GM19324 (cell line): ENCODE data around the gene RBM26.

ENCODE experiments used
- ATAC-seq: cut with Tn5 transposase; IDR thresholded peaks from one replicate; pipeline ENCODE4 v1.9.1; 2021; ENCODE audit warnings: mild to moderate bottlenecking, moderate library complexity; ENCODE audit not compliant: unreplicated experiment, low FRiP score

The RBM26 gene, protein sequence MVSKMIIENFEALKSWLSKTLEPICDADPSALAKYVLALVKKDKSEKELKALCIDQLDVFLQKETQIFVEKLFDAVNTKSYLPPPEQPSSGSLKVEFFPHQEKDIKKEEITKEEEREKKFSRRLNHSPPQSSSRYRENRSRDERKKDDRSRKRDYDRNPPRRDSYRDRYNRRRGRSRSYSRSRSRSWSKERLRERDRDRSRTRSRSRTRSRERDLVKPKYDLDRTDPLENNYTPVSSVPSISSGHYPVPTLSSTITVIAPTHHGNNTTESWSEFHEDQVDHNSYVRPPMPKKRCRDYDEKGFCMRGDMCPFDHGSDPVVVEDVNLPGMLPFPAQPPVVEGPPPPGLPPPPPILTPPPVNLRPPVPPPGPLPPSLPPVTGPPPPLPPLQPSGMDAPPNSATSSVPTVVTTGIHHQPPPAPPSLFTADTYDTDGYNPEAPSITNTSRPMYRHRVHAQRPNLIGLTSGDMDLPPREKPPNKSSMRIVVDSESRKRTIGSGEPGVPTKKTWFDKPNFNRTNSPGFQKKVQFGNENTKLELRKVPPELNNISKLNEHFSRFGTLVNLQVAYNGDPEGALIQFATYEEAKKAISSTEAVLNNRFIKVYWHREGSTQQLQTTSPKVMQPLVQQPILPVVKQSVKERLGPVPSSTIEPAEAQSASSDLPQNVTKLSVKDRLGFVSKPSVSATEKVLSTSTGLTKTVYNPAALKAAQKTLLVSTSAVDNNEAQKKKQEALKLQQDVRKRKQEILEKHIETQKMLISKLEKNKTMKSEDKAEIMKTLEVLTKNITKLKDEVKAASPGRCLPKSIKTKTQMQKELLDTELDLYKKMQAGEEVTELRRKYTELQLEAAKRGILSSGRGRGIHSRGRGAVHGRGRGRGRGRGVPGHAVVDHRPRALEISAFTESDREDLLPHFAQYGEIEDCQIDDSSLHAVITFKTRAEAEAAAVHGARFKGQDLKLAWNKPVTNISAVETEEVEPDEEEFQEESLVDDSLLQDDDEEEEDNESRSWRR

DNA sequence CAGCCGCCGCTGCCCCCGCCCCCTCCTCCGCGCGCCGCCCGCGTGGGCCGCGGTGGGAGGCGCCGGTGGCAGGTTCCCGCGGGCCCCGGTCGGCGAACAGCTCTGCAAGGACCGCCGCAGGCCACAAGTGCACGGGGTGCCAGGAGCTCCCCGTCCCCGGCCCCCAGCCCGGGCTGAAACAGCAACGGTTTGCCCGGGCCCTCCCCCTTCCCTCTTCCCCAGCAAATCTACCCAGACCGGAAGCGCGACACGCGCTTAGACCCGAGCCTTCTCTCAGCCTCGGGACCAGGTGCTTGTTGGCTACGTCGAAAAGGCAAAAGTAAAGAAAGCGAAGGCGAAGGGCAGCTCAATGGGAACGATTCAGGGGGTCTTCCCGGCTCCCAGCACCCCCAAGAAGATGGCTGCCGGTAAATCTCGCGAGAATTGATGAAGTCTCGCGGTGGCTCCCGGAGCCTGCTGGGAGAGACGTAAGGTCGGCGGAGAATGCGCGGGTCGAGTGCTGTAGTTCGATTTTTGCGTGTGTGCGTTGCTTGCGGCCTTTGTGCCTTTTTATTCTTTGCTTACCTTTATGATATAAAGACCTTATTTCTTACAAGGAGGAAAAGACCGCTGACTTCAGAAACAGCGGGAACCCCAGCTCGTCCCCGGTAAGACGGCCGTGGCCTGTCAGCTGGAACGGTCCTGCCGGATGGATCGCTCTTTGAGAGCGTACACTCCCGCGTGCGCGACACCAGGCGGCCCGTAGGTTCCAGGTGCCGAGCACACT lies at the start of gene RBM26:
Gene RBM26, minus strand, starts transcription at position 425 of the 766 bp plus-strand sequence. CDS start 481 bp downstream, outside the sequence.
- ATAC-seq, result peak; percentile 84

DNA sequence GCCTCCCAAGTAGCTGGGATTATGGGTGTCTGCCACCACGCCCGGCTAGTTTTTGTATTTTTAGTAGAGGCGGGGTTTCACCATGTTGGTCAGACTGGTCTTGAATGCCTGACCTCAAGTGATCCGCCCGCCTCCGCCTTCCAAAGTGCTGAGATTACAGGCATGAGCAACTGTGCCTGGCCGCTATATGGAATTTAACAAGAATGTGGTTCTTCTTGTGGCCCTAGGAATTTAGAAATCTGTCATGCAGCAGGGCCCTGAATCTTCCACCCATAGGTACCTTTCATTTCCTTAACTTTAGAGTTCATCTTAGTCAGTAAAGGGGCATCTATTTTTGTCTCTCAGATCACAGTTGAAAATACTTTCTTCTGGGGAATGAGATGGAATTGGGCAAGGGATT lies 49.3 kb upstream of the RBM26 start:
- ATAC-seq, result no peak

DNA sequence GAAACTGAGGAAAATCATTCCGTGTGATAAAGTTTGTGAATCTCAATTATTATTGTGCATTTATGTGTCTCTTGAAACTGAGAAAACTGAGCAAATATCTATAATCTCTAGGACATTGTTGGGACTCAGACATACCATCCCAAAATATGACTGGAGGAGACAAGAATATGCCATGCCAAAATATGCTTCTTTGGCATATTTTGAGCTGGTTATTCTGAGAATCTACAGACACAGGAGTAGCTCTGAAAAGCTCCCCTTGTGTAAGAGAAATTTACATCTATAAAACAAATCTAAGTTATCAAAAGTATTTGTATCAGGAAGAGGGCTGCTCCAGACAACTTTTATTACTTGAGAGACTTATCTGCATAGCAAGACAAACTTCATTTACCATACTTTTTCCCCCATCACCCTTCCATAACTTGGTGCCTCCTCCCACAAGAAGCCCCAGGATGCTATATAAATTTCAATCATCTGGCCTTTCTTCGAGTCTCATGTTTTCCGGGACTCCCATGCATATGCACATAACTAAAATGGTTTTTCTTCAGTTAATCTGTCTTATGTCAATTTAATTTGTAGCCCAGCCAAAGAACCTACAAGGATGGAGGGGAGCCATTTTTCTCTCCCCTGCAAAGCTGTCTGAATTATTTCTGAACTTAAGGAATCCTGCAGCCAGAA lies 46.3 kb upstream of the RBM26 start:
- ATAC-seq, result no peak

DNA sequence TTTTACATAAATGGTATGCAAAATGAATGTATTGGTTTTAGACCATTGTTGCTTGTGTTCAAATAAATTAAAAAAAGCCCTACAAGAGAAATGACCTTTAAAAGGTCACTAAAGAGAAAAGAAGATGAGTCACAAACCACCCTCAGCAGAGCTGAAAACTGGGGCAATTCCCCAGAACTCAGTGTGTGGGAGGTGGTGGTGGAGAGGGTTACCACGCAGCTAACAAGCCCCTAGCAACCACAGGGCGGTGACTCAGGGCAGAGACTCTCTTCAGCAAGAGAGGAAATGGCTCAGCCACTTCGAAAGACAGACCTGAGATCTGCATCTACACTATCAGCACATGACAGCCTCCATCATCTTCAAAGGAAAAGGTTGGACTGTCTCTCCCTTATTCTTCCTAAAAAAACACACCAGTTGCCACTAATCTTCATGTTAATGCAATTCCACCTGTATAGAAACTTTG lies 45.5 kb upstream of the RBM26 start:
- peak; percentile 92 for ATAC-seq

DNA sequence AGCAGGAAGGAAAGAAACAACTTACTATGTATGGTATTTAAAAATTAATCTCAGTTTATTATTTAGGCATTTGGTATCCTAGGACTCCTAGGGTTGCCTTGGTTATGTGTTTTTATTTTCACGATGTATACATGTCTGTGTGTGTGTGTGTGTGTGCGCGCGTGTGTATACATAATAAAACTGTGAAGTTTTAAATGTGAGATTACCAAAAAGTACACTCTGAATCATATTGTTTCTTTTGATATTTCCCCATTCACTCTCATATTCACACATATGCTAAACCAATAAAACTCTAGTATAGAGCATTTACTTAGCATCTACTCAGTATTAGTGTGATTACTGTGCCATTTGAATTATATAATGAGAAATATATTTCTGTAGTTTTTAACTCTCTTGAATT lies 44.1 kb upstream of the RBM26 start:
- no peak for ATAC-seq

DNA sequence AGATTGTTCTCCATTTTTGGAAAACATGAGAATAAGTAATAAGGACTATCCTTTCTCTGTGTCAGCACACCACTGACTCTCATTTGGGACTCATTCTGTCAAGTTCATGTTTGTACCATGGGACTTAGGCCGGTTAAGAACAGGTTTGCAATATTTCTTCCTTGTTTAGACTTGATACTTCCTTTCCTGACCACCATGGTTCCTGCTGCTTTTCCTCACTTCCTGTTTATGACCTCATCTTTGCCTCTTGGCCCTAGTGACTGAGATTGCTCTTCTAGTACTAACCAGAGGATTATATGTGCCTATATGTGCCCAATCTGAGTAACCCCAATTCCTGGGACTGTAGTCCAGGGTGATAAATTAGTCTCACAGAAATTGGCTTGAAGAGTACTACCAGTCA lies 42.4 kb upstream of the RBM26 start:
- no peak for ATAC-seq

DNA sequence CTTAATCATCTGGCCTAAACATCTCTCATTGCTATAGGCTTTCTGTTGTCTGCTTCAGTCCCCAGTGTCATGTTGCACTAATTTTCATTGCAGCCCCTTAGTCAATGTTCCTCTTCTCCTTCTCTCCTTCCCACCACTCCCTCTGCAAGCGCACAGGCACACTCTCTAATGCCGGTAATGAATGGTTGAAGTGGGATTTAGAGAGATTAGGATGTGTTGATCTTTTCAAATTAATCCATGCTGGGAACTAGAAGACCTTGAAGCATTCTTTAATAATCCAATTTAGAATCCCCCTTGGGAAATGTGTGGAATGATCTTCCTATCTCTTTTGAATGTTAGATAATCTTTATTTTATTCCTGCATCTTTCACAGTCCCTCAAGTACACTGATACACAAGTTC lies 41.7 kb upstream of the RBM26 start:
- ATAC-seq, result no peak

DNA sequence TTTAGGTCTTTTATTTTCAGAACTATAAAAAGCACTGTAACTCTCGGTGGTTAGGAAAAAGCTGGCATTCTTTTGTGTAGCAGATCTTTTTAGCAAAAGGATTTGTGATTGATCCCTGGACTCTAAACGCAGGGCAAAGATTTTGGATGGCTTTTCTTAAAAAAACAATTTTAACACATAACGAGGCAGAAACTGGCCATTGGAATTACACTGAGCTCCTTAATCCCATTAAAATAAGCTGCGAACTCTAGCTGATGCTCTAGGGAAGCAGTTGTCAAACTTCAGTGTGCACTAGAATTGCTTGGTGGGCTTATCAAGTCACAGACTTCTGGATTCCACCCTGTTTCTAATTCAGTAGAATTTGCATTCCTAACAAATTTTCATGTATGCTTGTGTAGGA lies 41.1 kb upstream of the RBM26 start:
- ATAC-seq, result no peak

DNA sequence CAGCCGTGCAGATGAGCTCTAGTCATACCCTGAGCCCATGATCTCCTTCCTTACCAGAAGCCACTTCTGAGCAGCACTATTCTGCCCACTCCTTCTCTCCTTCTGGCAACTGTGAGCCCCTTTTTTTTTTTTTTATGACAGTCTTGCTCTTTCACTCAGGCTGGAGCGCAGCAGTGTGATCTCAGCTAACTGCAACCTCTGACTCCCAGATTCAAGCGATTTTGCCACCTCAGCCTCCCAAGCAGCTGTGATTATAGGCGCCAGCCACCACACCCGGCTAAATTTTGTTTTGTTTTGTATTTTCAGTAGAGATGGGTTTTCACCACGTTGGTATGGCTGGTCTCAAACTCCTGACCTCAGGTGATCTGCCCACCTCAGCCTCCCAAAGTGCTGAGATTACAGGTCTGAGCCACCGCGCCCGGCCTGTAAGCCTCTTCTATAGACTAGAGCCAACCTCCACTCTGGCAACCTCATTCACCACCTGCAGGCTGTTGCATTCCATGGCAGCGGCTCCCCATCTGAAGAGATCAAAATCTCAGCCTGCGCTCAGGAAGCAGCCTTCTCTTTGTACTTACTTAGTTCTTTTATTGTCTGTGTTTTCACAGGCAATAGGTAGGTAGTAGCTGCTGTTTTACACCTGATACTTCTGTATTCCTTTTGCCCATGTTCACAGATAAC lies 40.1 kb upstream of the RBM26 start:
- ATAC-seq, result no peak

DNA sequence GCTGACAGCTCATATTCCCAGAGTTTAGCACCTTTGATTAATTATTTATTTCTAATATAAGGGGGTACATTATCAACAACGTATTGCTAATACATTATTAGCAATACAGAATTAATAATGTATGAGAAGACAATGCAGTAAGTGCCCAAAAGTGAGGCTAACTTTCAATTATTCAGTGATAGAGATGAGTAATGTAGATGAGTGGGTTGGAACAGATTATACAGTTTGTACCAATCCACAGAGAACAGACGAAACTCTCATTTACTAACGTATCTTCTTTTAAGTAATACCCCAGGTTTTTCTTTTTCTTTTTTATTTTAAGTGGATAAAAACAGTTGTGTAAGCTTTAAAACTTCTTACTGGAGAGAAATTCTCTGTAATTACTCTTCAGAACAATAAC lies 36.7 kb upstream of the RBM26 start:
- ATAC-seq, result no peak

DNA sequence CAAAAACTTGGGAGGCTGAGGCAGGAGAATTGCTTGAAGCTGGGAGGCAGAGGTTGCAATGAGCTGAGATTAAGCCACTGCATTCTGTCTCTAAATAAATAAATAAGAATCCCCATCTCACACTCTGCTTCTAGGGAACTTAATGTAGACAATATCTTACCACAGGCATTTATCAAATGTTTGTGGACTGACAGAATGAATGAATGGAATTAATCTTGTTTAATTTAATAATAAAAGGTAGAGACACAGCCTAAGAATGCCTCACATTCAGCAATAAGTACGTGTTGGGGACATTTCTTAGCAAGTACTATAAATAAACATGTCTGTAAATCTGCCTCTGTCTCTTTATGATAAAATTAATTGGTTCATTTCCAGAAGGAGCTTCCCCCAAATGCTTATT lies 36.2 kb upstream of the RBM26 start:
- no peak for ATAC-seq

DNA sequence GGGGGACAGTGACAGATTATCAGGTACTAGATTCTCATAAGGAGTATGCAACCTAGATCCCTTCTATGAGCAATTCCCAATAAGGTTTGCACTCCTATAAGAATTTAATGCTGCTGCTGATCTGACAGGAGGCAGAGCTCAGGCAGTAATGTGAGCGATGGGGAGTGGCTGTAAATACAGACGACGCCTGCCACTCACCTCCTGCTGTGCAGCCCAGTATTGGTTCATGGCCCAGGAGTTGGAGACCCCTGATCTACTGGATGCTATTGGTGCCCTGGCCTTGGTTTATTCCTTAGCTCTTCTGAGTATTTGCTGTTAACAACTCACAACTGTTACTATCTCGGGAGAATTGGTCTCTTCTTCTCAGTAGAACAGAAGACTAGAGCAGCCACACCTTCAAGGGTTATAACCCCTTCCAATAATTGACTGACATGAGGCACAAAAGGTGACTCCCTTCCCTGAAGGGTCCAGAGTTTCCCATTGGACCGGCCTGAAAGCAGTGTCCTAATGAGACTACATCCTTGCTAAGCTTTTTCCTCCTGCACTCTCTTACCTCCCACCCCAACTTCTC lies 35.0 kb upstream of the RBM26 start:
- ATAC-seq, result no peak

DNA sequence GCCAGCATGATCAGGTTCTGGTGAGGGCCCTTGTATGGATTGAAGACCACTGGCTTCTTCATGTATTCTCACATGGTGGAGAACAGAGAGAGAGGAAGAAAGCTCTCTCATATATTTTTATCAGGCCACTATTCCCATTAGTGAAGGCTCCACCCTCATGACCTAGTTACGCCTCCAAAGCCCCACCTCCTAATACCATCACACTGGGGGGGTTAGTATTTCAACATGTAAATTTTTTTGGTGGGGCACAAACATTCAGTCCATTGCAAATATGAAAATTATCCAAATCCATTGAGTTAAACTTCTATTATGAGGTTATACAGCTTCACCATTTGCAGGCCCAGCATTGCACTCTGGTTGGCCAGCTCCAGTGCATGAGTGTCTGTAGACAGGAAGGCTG lies 33.2 kb upstream of the RBM26 start:
- no peak for ATAC-seq

DNA sequence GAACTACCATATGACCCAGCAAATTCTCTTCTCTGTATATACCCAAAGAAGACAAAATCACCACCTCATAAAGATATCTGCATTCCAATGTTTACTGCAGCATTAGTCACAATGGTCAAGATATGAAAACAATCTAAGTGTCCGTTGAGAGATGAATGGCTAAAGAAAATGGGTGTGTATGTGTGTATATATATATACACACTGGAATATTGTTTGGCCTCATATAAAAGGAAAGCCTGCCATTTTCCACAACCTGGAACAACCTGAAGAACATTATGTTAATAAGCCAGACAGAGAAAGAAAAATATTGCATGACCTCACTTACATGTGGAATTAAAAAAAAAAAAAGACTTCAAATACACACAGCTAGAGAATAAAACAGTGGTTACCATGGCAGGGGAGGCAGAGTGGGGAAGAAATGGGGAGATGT lies 29.5 kb upstream of the RBM26 start:
- no peak for ATAC-seq

DNA sequence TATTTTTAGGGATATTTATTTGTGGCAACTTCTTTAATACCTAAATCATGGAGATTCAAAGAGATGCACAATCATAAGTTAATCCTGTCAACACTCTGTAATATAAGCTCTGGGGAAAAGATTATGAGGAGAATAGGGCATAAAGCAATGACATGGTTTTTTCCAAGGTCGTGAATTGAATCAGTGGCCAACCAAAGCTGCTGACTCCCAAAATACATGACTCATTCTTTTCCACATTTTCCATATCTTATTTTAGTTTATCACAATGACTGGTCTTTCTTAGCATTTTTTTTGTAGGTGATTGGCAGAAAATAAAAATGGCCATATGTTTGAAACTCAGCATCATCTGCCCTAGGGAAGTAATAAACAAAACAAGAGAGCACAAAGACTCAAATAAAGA lies 28.5 kb upstream of the RBM26 start:
- no peak for ATAC-seq

DNA sequence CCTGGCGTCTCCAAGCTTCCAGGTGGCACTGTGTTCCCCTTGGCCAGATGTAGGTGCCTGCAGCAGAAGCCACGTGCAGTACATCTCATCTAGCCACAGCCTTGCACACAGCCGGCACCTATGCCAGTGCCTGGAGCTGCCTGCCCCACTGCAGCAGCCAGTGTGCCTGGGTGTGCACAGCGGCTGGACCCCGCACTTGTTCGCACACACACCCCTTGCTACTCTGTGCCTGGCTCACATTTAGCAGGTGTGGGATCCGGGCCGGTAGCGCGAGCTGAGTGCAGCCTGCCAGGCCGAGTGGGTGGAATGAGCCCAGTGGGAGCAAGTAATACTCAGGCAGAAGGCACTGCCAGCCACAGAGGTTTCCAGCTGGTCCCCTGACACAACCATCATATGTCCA lies 26.9 kb upstream of the RBM26 start:
- ATAC-seq, result no peak

DNA sequence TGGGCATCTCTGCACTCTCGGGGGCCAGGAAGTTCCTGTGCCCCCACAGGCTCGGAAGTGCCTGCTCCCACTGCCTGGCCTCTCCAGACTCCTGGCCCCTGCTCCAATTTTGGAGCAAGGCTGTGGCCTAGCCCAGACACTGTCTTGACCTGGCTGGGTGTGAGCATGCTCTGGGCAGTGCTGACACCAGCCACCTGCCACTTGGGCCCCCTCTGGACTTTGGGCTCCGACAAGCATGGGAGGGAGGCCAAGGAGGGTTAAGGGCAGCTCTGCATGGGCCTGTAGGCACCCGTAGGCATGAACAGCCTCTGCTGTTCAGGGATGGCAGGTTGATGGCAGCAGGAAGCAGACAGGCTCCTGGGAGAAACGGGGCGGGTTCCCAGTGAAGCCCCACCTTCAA lies 26.0 kb upstream of the RBM26 start:
- no peak for ATAC-seq

DNA sequence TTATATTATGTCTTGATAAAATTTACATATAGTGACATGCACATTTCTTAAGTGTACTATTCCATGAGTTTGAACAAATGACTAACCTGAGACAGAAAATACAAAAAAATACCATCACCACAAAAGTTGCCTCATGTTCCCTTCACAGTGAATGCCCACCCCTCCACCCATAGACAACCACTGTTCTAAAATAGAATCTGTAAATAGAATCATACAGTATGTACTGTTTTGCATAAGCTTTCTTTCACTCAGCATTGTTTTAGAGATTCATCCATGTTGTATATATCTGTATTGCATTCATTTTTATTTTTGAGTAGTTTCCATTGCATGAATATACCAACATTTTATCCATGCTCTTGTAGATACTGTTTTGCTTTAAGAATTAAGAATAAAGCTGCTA lies 23.3 kb upstream of the RBM26 start:
- ATAC-seq, result no peak

DNA sequence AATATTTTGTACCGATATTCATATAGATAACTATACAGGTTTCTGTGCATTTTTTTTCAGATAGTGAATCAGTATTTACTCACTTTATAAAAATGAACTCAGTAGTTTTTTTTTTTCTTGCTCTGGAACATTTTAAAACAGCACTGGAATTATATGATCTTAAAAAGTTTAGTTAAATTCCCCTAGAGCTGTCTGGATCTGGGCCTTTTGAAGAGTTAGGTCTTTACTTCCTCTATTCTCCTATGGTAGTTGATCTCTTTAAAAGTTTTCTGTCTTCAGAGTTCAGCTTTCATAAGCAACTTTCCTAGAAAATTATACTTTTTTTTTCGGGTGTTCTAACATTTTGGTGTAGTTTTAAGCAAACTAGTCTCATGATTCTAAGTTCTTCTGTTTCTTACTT lies 21.8 kb upstream of the RBM26 start:
- no peak for ATAC-seq
